GM21529 (cell line): Measurements from ENCODE around the gene VPS9D1.

Experiments
- ATAC-seq: cut with Tn5 transposase; IDR thresholded peaks from one replicate; pipeline ENCODE4 v1.9.1; 2021; ENCODE audit not compliant: unreplicated experiment

VPS9D1 gene

DNA sequence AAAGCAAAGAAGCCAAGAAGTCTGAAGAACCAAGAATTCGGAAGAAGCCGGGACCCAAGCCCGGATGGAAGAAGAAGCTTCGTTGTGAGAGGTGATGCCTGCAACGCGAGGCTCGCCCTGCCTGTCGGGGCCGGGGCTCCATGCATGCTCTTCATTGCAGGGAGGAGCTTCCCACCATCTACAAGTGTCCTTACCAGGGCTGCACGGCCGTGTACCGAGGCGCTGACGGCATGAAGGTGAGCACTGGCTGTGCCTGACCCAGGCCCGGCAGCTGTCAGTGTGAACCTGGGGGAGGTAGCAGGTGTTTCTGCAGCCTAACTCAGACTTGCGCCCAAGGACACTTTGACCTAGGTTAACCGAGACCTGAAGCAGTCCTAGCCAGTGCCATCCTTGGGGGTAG, 12.6 kb upstream of the VPS9D1 start:
- no peak for ATAC-seq

GRCh38 chr16:89732918-89733242, 12.2 kb upstream of the VPS9D1 start:
- ATAC-seq = no peak

DNA sequence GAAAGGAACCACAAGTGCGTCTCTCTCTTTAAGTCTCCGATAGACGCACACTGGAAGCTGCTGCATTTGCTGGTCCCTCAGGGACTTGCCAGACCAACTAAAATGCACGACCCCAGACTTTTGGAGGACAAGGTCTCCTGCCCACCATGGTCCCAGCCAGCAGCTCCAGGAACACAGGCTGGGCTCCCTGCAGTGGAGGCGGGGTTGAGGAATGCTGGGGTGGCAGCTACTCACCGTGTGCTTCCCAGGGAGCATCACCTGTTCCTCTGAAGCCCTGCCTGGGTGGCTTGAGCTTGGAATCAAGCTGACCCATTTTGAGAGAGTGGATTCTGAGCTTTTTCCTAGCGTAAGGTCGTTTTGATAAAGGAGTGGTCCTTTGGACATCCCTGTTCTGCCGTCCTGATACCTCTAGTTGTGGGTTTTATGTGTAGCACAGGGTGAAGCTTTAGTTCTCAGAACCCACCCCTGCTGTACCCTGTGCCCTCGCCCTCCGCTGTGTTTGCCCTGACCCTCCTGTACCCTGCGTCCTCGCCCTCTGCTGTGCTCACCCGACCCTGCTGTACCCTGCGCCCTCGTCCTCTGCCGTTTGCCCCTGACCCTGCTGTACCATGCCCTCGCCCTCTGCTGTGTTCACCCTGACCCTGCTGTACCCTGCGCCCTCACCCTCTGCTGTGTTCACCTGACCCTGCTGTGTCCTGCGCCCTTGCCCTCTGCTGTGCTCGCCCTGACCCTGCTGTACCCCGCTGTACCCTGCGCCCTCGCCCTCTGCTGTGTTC, 11.6 kb upstream of the VPS9D1 start:
- ATAC-seq = no peak

DNA sequence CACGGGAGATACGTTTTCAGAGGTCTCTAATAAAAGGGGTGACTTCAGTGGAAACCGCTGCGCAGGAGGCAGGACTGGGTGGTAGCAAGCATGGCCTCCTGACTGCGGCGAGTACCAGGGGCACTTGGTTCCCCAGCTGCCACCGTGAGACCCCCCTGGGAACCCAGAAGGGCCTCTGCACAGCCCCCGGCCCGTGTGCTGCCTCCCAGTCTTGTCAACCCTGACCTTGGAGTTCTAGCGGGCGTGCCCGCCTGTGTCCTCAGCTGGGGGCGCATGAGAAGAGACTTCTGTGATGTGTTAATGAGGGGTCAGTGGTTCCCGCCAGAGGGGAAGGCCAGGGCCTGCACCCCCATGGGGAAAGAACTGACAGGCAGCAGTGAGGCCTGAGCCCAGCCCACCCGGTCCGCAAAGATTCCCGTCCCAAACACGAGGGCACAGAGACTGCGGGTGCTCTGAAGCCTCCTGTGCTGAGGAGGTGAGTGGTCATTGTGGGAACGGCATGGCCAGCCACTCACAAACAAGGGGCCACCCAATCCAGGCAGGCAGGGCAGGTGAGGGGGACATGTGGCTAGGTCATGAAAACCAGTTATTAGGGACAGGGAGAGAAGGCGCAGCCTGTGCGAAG, 10.0 kb upstream of the VPS9D1 start:
- ATAC-seq = no peak

GRCh38 chr16:89729863-89730593, 9.3 kb upstream of the VPS9D1 start:
- ATAC-seq = no peak

DNA sequence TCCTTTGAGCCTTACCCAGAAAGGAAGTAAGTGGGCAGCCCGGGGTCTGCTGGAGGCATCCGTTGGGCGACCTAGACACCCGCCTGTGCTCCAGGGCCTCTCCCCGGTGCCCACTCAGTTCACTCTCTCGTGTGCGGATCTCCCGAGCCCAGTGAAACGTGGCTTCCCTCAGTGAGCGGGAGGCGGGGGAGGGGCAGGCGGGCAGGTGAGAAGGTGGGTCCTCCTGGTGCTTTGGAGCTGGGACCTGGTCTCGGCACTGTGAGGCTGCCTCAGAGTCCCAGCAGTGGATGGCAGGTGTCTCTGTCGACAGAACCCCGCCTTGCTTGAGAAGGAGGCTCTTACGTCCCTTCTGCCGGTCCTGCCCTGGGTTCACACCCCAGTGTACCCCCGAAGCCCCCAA, 8.6 kb upstream of the VPS9D1 start:
- no peak for ATAC-seq

GRCh38 chr16:89727406-89728120, 6.9 kb upstream of the VPS9D1 start:
- no peak for ATAC-seq

GRCh38 chr16:89723279-89724250, 2.9 kb upstream of the VPS9D1 start:
- ATAC-seq = no peak

- no peak for ATAC-seq
These were observed 1.9 kb upstream of the VPS9D1 start for GRCh38 chr16:89722392-89723278.

GRCh38 chr16:89721546-89722391, 1.1 kb upstream of the VPS9D1 start:
- peak; percentile 37 for ATAC-seq

DNA sequence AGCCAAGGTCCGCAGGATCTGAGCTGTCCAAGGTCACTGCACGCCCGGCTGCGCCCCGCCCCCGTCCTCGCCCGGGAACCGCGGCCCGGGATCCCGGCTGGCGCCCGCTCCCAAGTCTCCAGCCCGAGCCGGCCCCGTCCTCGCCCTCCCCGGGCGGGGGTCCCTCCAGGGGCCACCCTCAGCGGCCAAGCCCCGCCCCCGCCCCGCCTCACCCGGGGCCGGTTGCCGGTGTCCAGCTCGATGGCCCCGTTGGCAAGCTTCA, 216 bp downstream of the VPS9D1 start:
- ATAC-seq = peak; percentile 18

GRCh38 chr16:89717688-89718505, 2.8 kb downstream of the VPS9D1 start:
- ATAC-seq = no peak

GRCh38 chr16:89716916-89717687, 3.6 kb downstream of the VPS9D1 start:
- no peak for ATAC-seq

DNA sequence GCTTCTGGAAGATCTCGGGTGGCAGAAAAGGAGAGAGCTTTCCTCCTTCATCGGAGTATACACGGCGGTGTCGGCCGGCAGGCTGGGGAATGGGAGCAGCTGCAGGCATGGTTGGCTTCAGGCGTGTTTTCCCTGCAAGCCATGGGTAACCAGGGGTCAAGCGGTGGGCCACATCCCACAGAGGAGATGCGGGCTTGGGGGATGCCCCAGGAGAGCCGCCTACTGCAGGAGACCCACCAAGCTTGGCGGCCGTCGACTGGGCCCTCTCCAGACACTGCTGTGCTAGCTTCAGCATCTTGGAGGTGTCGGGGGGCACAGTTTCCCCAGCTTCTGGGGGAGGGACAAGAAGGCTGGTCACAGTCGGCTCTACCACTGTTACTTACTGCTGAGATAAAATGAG, 4.2 kb downstream of the VPS9D1 start:
- ATAC-seq = no peak

DNA sequence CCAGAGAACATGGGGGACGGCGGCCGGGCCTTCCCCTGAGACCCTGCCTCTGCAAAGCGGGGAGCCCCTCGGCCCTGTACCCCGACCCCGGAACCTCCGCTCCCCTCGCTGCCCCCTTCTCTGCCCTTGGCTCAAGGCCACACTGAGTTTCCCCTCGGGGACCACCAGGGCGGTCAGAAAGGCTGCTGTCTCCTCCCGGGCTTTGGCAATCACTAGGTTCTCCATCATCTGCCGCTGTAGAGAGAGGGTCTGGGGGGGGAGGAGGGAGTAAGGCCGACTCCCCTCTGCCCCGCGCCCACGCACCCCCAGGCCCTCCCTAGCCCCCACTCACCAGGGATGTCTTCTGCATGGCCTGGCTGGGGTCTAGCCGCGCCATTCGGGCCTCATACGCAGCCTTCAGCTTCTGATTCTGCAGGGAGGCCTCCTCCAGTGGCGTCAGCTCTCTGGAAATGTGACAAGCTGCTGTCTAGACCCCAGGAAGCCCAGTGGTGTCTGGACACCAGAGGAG, 8.4 kb downstream of the VPS9D1 start:
- no peak for ATAC-seq

DNA sequence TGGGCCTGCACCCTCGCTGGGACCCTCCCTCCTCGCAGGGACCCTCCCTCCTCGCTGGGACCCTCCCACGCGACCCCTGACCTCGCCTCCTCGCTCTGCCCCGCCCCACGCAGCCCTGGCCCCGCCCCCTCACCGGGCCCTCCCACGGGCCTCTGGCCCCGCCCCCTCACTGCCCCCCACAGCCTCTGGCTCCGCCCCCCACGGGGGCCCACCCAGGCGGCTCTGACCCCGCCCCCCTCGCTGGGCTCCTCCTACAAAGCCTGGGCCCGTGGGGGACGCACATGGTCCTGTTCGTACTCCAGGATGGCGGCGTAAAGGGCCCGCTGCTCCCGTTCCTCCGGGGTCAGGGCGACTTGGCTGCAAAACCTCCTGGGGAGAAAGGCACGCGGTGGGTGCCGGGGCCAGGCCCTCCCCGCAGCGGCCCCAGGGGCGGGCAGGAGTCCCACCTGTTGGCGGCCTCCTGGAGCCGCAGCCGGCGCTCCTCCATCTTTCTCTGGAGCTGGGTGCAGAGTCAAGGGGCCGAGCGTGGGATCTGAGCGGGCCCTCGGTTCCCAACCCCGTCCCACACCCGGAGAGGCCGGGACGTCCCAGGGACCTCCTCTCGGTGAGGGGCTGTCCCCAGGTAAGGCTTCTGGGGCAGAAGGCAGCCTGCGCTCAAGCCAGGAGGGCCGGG, 9.0 kb downstream of the VPS9D1 start:
- ATAC-seq = peak; percentile 55
